IMR-90 (cell line): ENCODE data around the gene CCR6. TPM values are rescaled to one million over a fixed set of nuclear protein-coding genes. Genes with fewer than 3 reads are reported as not detected.

Experiments
- ATAC-seq: fragments of 200-7000 bp; cut with Tn5 transposase; 2 replicates; pipeline ENCODE4 v1.9.1; 2020; ENCODE audit warnings: low read depth, mild to moderate bottlenecking, moderate library complexity
- BruUV-seq: library from RNA; stranded (reverse); fragments of 400-500 nt; replicated peaks from 2 replicates; lab custom pipeline; 2021; lab: Mats Ljungman, UMichigan
- CTCF ChIA-PET: fragments of 300-600 bp; formaldehyde crosslinking; extraction: SDS; loops from one replicate; lab custom pipeline; 2021; ENCODE audit warnings: antibody characterized with exemption; lab: Yijun Ruan, JAX
- POLR2A ChIA-PET: fragments of 300-600 bp; sonication (Branson Sonifier 250); formaldehyde crosslinking; loops from one replicate; lab custom pipeline; 2022; ENCODE audit warnings: antibody characterized with exemption; ENCODE audit not compliant: unreplicated experiment; lab: Charles Lee
- DNase-seq: peaks from one replicate; pipeline ENCODE4 v3.0.0; 2013
- H2AFZ ChIP-seq: replicated peaks from 2 replicates; pipeline ENCODE3; 2013; ENCODE audit warnings: low read length, mild to moderate bottlenecking; ENCODE audit not compliant: poor library complexity
- H2AK5ac ChIP-seq: 2 replicates; pipeline ENCODE4 v1.6.1; 2013; ENCODE audit warnings: low read depth, low read length, inconsistent platforms
- H2AK9ac ChIP-seq: replicated peaks from 2 replicates; pipeline ENCODE3; 2013; ENCODE audit warnings: mild to moderate bottlenecking, low read depth, low read length, moderate library complexity; ENCODE audit not compliant: poor library complexity
- H2BK120ac ChIP-seq: 2 replicates; pipeline ENCODE4 v1.6.1; 2013; ENCODE audit warnings: low read depth, low read length, inconsistent platforms
- H2BK15ac ChIP-seq: 3 replicates; pipeline ENCODE4 v1.6.1; 2013; ENCODE audit warnings: low read depth, low read length, inconsistent platforms
- H2BK20ac ChIP-seq: 2 replicates; pipeline ENCODE4 v1.6.1; 2013; ENCODE audit warnings: low read depth, mild to moderate bottlenecking, inconsistent platforms, low read length, moderate library complexity
- H2BK5ac ChIP-seq: 2 replicates; pipeline ENCODE4 v1.6.1; 2013; ENCODE audit warnings: mild to moderate bottlenecking, low read depth, low read length, inconsistent platforms; ENCODE audit not compliant: poor library complexity, severe bottlenecking
- H3K14ac ChIP-seq: replicated peaks from 2 replicates; pipeline ENCODE4 v1.6.1; 2013; ENCODE audit warnings: low read depth, low read length, inconsistent platforms
- H3K18ac ChIP-seq: 2 replicates; pipeline ENCODE4 v1.6.1; 2013; ENCODE audit warnings: low read depth, low read length, control low read depth
- H3K23ac ChIP-seq: 2 replicates; pipeline ENCODE4 v1.6.1; 2013; ENCODE audit warnings: low read depth, low read length, inconsistent platforms
- H3K27ac ChIP-seq: 2 replicates; pipeline ENCODE4 v1.5.1; 2013; ENCODE audit warnings: mild to moderate bottlenecking, control low read depth, low read length; ENCODE audit not compliant: insufficient read depth
- H3K27me3 ChIP-seq: 2 replicates; pipeline ENCODE4 v1.6.1; 2013; ENCODE audit warnings: low read length; ENCODE audit not compliant: control insufficient read depth, insufficient read depth
- H3K36me3 ChIP-seq: 2 replicates; pipeline ENCODE4 v1.6.1; 2013; ENCODE audit warnings: low read length, mixed read lengths; ENCODE audit not compliant: control insufficient read depth, insufficient read depth
- H3K4ac ChIP-seq: 2 replicates; pipeline ENCODE4 v1.6.1; 2013; ENCODE audit warnings: low read depth, low read length, inconsistent platforms
- H3K4me1 ChIP-seq: 2 replicates; pipeline ENCODE4 v1.6.1; 2013; ENCODE audit warnings: low read length, mixed read lengths; ENCODE audit not compliant: control insufficient read depth, insufficient read depth
- H3K4me2 ChIP-seq: 2 replicates; pipeline ENCODE4 v1.6.1; 2013; ENCODE audit warnings: low read depth, mild to moderate bottlenecking, control low read depth, low read length, moderate library complexity
- H3K4me3 ChIP-seq: 2 replicates; pipeline ENCODE4 v1.5.1; 2013; ENCODE audit warnings: low read depth, mild to moderate bottlenecking, control low read depth, low read length, moderate library complexity; ENCODE audit not compliant: insufficient read depth
- H3K56ac ChIP-seq: 2 replicates; pipeline ENCODE4 v1.6.1; 2013; ENCODE audit warnings: low read length, inconsistent platforms; ENCODE audit not compliant: insufficient read depth; ENCODE audit errors: extremely low read depth
- H3K79me1 ChIP-seq, 2 experiments: 2 replicates each; pipeline ENCODE4 v1.6.1; 2013; ENCODE audit warnings: low read length in 2 of 2, inconsistent platforms in 1 of 2, low read depth in 1 of 2
- H3K9ac ChIP-seq: 2 replicates; pipeline ENCODE4 v1.6.1; 2013; ENCODE audit warnings: low read depth, low read length, control low read depth
- H3K9me1 ChIP-seq: 2 replicates; pipeline ENCODE4 v1.6.1; 2013; ENCODE audit warnings: low read length, inconsistent platforms; ENCODE audit not compliant: insufficient read depth
- H3K9me3 ChIP-seq: 2 replicates; pipeline ENCODE4 v1.6.1; 2013; ENCODE audit warnings: low read length; ENCODE audit not compliant: control insufficient read depth, insufficient read depth
- H4K20me1 ChIP-seq: 2 replicates; pipeline ENCODE4 v1.6.1; 2013; ENCODE audit warnings: low read length, inconsistent platforms; ENCODE audit not compliant: insufficient read depth
- H4K5ac ChIP-seq: 2 replicates; pipeline ENCODE4 v1.6.1; 2013; ENCODE audit warnings: mild to moderate bottlenecking, low read depth, low read length, control low read depth
- H4K8ac ChIP-seq, 2 experiments: 2 replicates each; pipeline ENCODE4 v1.6.1; 2013; ENCODE audit warnings: low read depth in 2 of 2, low read length in 2 of 2, control low read depth in 1 of 2, inconsistent platforms in 1 of 2
- H4K91ac ChIP-seq: 2 replicates; pipeline ENCODE4 v1.6.1; 2013; ENCODE audit warnings: low read depth, low read length, inconsistent platforms; ENCODE audit not compliant: insufficient read depth
- FOS ChIP-seq: fragments of 150-350 bp; IDR thresholded peaks from 2 replicates; pipeline ENCODE4 v1.6.1; 2016; ENCODE audit warnings: low read depth, low read length
- MXI1 ChIP-seq: IDR thresholded peaks from 2 replicates; pipeline ENCODE4 v1.6.1; 2012; ENCODE audit warnings: low read depth, mild to moderate bottlenecking, low read length, moderate library complexity, borderline replicate concordance
- RAD21 ChIP-seq: IDR thresholded peaks from 2 replicates; pipeline ENCODE4 v1.6.1; 2012; ENCODE audit warnings: low read length, improper control_type of control experiment
- SMC3 ChIP-seq: fragments of 150-350 bp; IDR thresholded peaks from 2 replicates; pipeline ENCODE4 v1.6.1; 2016; ENCODE audit warnings: low read depth, mild to moderate bottlenecking, antibody characterized with exemption, low read length, moderate library complexity
- WGBS, 2 experiments: methylation state at CpG; one replicate each; pipeline versions ENCODE4 v1.1.5 to v1.1.7; 2013; ENCODE audit warnings: missing lambda C conversion rate in 2 of 2; ENCODE audit not compliant: insufficient read length in 1 of 2; ENCODE audit errors: extremely low coverage in 2 of 2; 5-methylcytosine and 5-hydroxymethylcytosine counted together
- dilution Hi-C: fragments of 300-500 bp; cut with HindIII; formaldehyde crosslinking; loops from one replicate; pipeline ENCODE4 v1.14.3; 2018; ENCODE audit warnings: low sequenced_read_pairs; ENCODE audit not compliant: unreplicated experiment
- in situ Hi-C: fragments of 300-500 bp; cut with MboI; formaldehyde crosslinking; loops from 3 replicates; pipeline ENCODE4 v1.14.3; 2019; ENCODE audit warnings: low sequenced_read_pairs, inconsistent platforms, mixed read lengths
- intact Hi-C: fragments of 100-400 bp; cut with micrococcal nuclease; formaldehyde crosslinking; loops from 2 replicates; pipeline ENCODE4 v1.10.0; 2022
- polyA plus RNA-seq, 3 experiments: library from polyadenylated mRNA; depleted of rRNA; stranded (reverse); fragments of >200 nt; gene quantifications; 2 replicates each; pipeline ENCODE4 v1.2.3, GENCODE V29; 2012; ENCODE audit warnings: low replicate concordance in 1 of 3
- total RNA-seq: library from RNA; depleted of rRNA; stranded (reverse); fragments of >200 nt; gene quantifications from 2 replicates; pipeline ENCODE4 v1.2.3, GENCODE V29; 2012

Gene CCR6
- total and polyA plus RNA-seq, 2 of the 4 experiments (the other 2 are of a cell fraction), result not detected

GRCh38 chr6:167124753-167125152 is 1.9 kb downstream of the CCR6 start:
- Histone ChIP-seq H2BK5ac (no peak overlapping the region), H3K79me1 (no peaks in the 10 kb centered on the region), H3K4ac (no peak overlapping the region), H2AK5ac (no peak overlapping the region), H3K36me3 (no peaks in the 10 kb centered on the region), H2AK9ac (no peak overlapping the region), H2BK120ac (no peak overlapping the region), H4K8ac (no peak overlapping the region), H3K9me1 (no peaks in the 10 kb centered on the region), H3K18ac (no peak overlapping the region), H3K4me3 (no peak overlapping the region), H2BK20ac (no peak overlapping the region), H3K27me3 (no peaks in the 10 kb centered on the region), H3K23ac (no peak overlapping the region), H3K14ac (no peak overlapping the region), H3K9me3 (peaks cover 20% of the 10 kb centered on the region), H2BK15ac (no peak overlapping the region), H4K20me1 (no peaks in the 10 kb centered on the region), H4K91ac (no peak overlapping the region), H3K27ac (no peak overlapping the region), H3K9ac (no peak overlapping the region), H3K4me2 (no peak overlapping the region), H3K56ac (no peak overlapping the region), H2AFZ (no peak overlapping the region), H3K4me1 (no peaks in the 10 kb centered on the region), H4K5ac (no peak overlapping the region)
- TF ChIP-seq FOS (no peak), MXI1 (no peak), RAD21 (no peak), SMC3 (no peak)
- BruUV-seq, result no TSS peak
- CTCF ChIA-PET, result no interaction called here
- ATAC-seq (no peak), DNase-seq (no peak)
- in situ Hi-C loops (no loop called here), intact Hi-C loops (no loop called here), dilution Hi-C loops (no loop called here)
- POLR2A ChIA-PET, result no interaction called here
- 64% methylated on average over 4 of the region's 5 CpGs; no CpG with 5 or more reads in 1 of the 2 experiments for WGBS, 2 experiments
